Esophagus squamous epithelium (tissue), 4 donors: ENCODE results near the gene SERPINI2.

Experiments
- CTCF ChIP-seq, 6 experiments: fragments of 450-650 bp in 4 of 6; fragments of 200-600 bp in 2 of 6; sonication (generic) in 2 of 6; IDR thresholded peaks; one replicate each; pipeline ENCODE4 v1.5.1; 2016 to 2019; ENCODE audit warnings: antibody characterized with exemption in 6 of 6, mild to moderate bottlenecking in 4 of 6, moderate library complexity in 4 of 6
- POLR2A ChIP-seq, 4 donors: fragments of 450-650 bp; IDR thresholded peaks; one replicate each; pipeline ENCODE4 v1.6.1; 2017; ENCODE audit warnings: antibody characterized with exemption in 4 of 4, mild to moderate bottlenecking in 4 of 4, moderate library complexity in 3 of 4

DNA sequence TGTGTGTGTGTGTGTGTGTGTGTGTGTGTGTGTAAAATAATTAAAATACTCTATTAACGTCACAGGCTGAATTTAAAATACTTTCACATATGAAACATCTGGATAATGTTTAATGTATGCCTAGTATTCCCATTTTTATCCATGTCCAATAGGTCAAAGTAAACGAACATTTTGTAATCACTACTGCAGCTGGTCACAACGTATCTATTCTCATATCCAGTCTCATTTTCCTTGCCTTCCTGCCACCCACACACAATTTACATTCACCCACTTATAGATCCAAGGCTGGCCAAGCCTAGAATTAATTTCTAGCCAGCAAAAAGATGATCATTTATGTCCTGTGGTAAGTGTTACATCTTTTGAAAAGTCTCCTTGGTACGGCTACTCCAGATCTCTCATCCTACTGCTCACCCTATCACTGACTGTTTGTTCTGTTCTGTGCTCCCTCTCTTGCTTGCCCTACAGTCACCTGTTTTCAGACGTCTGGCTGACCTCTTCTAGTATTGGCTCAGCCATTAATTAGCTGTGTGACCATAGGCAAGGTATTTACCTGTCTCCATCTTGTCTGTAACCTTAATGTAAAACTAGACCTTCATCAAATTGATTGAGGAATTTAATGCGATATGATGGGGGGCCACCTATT, 17.6 kb downstream of the SERPINI2 start:
- TF ChIP-seq CTCF (IDR thresholded peaks at IDR 0.05) (no peak), POLR2A (IDR thresholded peaks at IDR 0.05) (no peak)
